HG03064 (cell line): Measurements from ENCODE around the gene DZIP3.

Experiments used
- ATAC-seq: cut with Tn5 transposase; IDR thresholded peaks from one replicate; pipeline ENCODE4 v1.9.1; 2021; ENCODE audit warnings: low read depth; ENCODE audit not compliant: unreplicated experiment

The DZIP3 gene

DNA sequence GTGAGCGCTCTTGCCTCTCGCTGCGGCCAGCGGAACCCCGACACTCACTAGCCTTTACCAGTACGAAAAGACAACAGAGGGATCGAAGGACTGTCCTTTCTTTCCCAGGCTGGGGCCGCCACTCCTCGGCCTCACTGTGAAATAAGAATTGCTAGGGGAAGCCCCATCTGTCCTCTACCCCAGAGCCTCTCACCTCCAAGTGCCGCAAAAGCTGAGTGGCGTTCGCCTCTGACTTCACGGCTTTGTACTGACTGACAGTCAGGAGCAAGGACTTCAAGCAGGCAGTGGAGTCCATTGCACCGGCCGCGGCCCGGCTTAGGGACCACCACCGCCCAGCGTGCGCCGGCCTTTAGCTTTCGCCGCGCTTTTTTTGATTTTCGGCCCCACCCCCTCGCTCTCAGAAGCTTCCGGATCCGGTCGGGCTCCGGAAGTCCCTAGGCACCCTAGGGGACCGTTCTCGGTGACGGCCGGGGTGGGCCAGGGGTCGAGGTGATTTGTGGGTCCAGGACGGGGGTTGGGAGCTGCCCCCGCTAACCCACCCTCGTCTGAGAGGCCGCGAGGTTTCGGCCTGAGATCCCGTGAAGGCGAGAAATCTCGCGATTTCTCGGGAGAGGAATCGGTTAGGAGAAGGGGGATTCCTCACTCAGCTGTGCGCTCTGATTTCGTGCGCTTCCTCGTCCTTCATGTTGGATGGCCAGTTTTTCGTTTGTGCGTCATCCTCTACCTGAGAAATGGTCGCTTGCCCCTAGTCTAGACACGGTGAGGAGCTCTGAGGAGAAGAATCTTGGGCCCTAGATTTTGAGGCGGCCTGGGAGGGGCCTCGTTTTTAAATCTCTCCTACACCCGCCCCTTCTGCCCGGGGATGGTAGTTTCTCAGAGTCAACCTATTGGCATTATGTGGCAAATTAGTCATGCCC is at the start of gene DZIP3, which contains the start of gene CIP2A:
Gene DZIP3, plus strand, starts transcription at position 642 of the 917 bp plus-strand sequence. CDS start 15,685 bp downstream, outside the sequence.
Gene CIP2A, minus strand, starts transcription at position 358 of the 917 bp plus-strand sequence. Its CDS starts 63 bp downstream, at position 295.
- ATAC-seq, result peak; percentile 93

DNA sequence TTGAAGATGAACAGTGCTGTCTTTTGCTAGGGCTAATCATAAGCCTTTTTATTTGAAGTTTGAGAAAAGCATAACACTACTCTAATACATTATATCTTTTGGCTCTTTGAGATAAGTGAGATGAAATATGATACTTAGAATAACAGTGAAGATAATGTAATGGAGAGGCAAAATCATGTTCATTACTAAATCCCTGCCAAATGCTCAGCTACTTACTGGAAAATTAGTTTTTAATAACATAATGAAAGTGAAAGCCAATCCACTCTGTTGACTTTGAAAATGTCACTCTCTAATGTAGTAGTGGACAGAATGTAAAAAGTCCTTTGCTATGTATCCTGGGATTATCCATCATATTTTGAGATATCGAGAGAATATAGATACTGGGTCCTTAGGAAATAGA is 43.3 kb upstream of the DZIP3 start:
- no peak for ATAC-seq

GRCh38 chr3:108546692-108547091 is 42.8 kb upstream of the DZIP3 start:
- no peak for ATAC-seq

- ATAC-seq, result no peak
Measured at GRCh38 chr3:108548304-108548703, 41.2 kb upstream of the DZIP3 start.

DNA sequence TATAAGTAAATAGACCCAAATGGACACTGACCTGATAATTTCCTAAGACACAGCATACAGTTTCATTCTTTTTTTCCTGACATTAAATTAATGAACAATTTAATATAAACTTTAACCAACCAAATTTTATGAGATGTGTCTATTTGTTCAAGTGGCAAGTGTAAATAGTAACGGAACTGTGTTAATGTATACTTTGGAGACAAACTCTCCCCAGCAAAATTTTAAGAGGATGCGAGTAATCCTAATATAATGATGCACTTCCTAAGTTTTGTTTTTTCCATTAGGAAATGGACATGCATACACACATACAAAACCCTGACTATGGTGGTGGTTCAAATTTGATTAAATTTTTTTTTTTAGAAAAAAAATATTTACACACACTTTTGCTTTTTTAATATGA is 40.6 kb upstream of the DZIP3 start:
- ATAC-seq, result no peak

GRCh38 chr3:108552267-108553159 is 37.0 kb upstream of the DZIP3 start:
- no peak for ATAC-seq

GRCh38 chr3:108554229-108554628 is 35.3 kb upstream of the DZIP3 start:
- ATAC-seq, result no peak

DNA sequence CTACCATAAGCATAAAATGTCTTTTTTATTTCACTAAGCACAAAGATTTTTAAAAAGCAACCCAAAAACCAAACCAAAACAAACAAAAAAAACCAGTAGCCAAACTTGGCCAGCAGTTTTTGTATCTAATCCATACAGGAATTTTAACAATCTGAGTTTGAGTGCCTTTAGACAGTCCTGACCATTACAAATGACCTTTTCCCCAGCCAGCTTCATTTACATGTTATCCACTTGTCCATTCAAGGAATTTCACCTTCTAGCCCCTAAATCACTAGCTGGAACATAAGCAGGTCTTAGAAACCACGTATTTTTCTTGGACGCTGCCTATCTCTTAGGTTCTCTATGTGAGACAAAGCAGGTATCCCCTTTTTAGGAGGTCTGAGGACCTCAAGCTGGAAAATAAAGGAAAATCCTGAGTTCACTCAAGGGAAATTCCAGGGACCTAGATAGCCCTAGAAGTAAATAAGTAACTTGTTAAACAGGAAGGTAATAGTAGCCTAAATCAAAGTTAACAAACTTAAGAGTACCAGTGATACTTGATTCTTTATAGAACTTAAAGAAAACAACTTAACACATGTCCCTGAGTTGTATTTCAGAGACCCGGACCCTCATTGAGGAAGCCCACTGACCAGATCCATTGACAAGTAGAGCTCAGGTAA is 34.5 kb upstream of the DZIP3 start:
- no peak for ATAC-seq

DNA sequence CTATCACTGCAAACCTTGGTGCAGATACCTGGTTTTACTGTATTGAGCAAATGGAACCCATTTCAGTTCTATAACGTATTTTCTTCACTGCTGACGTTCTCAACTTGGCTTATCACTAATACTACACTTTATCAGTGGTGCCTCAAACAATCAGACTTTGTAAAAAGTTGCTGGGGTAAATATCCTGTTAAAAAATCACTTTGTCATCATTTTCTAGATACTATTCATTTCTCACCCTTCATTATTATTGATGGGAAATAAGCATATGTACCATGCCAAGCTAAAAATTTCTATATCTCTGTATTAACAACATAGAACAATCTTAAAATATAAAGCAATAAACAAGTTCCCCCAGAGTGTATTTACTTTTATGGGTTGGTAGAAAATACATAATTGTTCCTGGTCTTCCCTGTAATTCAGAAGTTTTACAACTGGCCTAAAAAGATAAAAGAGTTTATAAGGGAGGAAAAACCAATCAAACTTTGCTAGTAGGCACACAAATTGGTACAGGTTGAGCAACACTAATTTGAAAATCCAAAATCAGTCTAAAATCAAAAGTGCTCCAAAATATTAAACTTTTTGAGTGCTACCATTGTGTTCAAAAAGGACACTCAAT is 33.4 kb upstream of the DZIP3 start:
- no peak for ATAC-seq

DNA sequence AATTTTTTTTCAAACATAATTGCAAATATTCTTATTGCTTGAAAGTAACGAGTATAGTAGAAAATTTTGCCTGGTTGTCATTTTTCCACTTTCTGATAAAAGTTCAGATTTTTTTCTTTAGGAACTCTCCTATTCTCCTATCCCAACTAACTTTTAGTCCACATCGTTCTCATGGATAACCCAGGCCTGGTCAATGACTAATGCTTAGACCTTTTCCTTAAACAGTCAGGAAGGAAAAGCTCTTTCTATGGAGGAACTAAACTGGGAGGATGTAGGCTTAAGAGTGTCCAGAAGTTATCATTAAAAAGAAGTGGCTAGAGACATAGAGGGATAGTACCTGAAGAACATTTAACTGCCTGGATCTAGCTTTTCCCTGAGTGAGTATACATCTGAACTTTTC is 27.0 kb upstream of the DZIP3 start:
- ATAC-seq, result no peak

- no peak for ATAC-seq
Measured at GRCh38 chr3:108564564-108564963, 25.0 kb upstream of the DZIP3 start.

GRCh38 chr3:108565506-108565905 is 24.0 kb upstream of the DZIP3 start:
- no peak for ATAC-seq

GRCh38 chr3:108566599-108566998 is 22.9 kb upstream of the DZIP3 start:
- no peak for ATAC-seq

DNA sequence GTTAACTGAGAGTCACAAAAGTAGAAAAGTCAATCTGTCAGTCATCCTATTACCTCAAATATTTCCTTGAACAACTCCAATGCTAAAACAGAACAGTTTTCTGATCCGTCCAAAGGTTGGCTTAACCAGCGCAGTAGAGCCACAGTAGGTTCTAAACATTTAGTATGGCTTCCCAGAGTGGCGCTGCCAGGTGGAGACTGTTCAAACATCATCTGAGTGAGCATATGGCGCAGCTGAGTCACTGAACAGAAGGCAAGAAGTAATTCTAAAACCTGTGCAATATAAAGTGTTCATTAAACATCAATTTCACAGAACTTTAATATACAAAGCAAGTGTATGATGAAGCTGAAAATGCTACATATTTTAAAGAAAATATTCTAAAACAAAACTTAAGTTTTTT is 20.2 kb upstream of the DZIP3 start:
- no peak for ATAC-seq

DNA sequence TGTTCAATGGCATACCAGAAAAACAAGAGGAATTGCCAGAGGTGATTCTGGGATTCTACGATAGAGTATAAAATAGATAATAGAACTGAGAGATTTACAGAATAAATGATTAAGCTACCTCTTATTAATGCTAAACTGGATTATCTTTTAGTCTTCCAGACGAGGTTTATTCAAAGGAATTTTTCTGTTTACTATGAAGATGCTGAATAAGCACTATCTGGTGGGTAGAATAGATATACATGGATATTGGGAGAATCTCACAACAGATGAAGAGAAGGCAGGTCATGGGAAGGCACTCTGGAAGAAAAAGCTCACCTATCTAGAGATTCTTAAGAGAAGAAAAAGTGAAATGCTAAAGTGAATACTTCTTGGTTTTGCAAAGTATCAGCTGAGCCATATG is 11.5 kb upstream of the DZIP3 start:
- no peak for ATAC-seq

DNA sequence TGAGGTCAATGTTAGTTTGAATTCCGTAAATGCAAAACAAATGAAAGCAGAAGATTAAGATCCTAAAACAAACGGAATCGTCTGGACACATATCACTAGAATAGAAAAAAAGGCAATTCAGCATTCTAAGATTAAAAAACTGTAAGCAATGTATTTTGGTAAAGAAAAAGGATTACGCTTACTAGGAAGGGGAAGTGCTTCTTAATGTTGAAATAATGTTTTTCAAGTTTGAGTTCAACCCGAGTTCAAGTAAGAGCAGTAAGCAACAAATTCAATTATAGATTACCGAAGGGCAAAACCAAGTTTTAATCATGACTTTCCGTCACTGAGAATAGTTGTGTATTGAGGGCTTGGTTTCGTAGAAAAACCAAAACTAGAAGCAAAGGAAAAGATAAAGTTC is 921 bp upstream of the DZIP3 start:
- no peak for ATAC-seq

- ATAC-seq, result no peak
Measured at GRCh38 chr3:108589998-108590323, 439 bp downstream of the DZIP3 start.

GRCh38 chr3:108590460-108590859 is 938 bp downstream of the DZIP3 start:
- no peak for ATAC-seq

DNA sequence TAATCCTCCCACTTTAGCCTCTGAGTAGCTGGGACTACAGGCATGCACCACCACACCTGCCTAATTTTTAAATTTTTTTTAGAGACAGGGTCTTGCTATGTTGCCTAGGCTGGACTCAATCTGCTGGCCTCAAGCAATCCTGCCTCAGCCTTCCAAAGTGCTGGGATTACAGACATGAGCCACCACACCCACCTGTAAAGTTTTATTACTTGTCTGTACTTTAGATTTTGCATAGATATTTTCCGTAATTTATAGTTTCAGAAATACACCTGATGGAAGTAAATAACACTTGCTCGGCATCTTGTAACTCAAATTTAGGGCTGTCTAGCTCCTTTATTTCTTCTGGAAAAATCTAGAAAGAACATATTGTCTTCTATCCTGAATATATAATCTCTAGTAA is 5.8 kb downstream of the DZIP3 start:
- ATAC-seq, result no peak

- no peak for ATAC-seq
Measured at GRCh38 chr3:108598375-108598774, 8.9 kb downstream of the DZIP3 start.
